Panc1 (cell line): Measurements from ENCODE around the gene MAGI2. TPM values are rescaled to one million over a fixed set of nuclear protein-coding genes. Genes with fewer than 3 reads are reported as not detected.

Experiments used
- ATAC-seq: fragments of 200-7000 bp; cut with Tn5 transposase; 2 replicates; pipeline ENCODE4 v1.9.1; 2020; ENCODE audit warnings: mild to moderate bottlenecking, moderate library complexity
- BruUV-seq: library from RNA; stranded (reverse); fragments of 400-500 nt; replicated peaks from 2 replicates; lab custom pipeline; 2021; lab: Mats Ljungman, UMichigan
- CTCF ChIA-PET: fragments of 300-600 bp; sonication (Branson Sonifier 250); formaldehyde crosslinking; loops from one replicate; lab custom pipeline; 2022; ENCODE audit warnings: antibody characterized with exemption; lab: Charles Lee
- POLR2A ChIA-PET: fragments of 300-600 bp; sonication (Branson Sonifier 250); formaldehyde crosslinking; loops from one replicate; lab custom pipeline; 2022; ENCODE audit warnings: antibody characterized with exemption; lab: Charles Lee
- DNase-seq: peaks from one replicate; pipeline ENCODE4 v3.0.0-alpha.2; 2010; ENCODE audit warnings: low read depth, low spot score
- H3K27ac ChIP-seq: 2 replicates; pipeline ENCODE4 v1.5.1; 2011; ENCODE audit warnings: mild to moderate bottlenecking, low read length, inconsistent platforms
- H3K27me3 ChIP-seq: fragments of 200-500 bp; sonication (Bioruptor generic); 2 replicates; pipeline ENCODE4 v1.6.0; 2014; ENCODE audit warnings: low read length, inconsistent platforms; ENCODE audit not compliant: control insufficient read depth, insufficient read depth
- H3K36me3 ChIP-seq: fragments of 200-500 bp; sonication (Bioruptor generic); 2 replicates; pipeline ENCODE4 v1.5.1; 2014; ENCODE audit warnings: inconsistent platforms, mild to moderate bottlenecking, low read length, moderate library complexity; ENCODE audit not compliant: control insufficient read depth, insufficient read depth
- H3K4me1 ChIP-seq: 2 replicates; pipeline ENCODE4 v1.5.1; 2011; ENCODE audit warnings: inconsistent platforms, mild to moderate bottlenecking, low read length, moderate library complexity; ENCODE audit not compliant: control insufficient read depth, insufficient read depth
- H3K4me3 ChIP-seq, 2 experiments: 2 replicates each; pipeline ENCODE4 v1.5.1; 2011 to 2012; ENCODE audit warnings: low read depth in 2 of 2, low read length in 2 of 2, mild to moderate bottlenecking in 2 of 2, inconsistent platforms in 1 of 2, moderate library complexity in 1 of 2
- H3K9me3 ChIP-seq: fragments of 200-500 bp; sonication (Bioruptor generic); 2 replicates; pipeline ENCODE4 v1.5.1; 2014; ENCODE audit warnings: low read depth, mild to moderate bottlenecking, inconsistent platforms, low read length, moderate library complexity; ENCODE audit not compliant: control insufficient read depth, insufficient read depth
- POLR2AphosphoS5 ChIP-seq: IDR thresholded peaks from 2 replicates; pipeline ENCODE4 v1.6.1; 2012; ENCODE audit warnings: mild to moderate bottlenecking, low read depth, low read length, moderate library complexity
- REST ChIP-seq, 2 experiments: IDR thresholded peaks; 2 replicates each; pipeline ENCODE4 v1.6.1; 2011 to 2012; ENCODE audit warnings: low read depth in 2 of 2, control low read depth in 1 of 2, low read length in 1 of 2, mild to moderate bottlenecking in 1 of 2, moderate library complexity in 1 of 2; ENCODE audit not compliant: insufficient read depth in 1 of 2
- SIN3A ChIP-seq: IDR thresholded peaks from 2 replicates; pipeline ENCODE4 v1.6.1; 2012; ENCODE audit warnings: low read depth, mild to moderate bottlenecking, low read length, moderate library complexity, borderline replicate concordance; ENCODE audit not compliant: insufficient read depth
- TCF7L2 ChIP-seq: IDR thresholded peaks from 2 replicates; pipeline ENCODE4 v1.6.1; 2011; ENCODE audit warnings: mild to moderate bottlenecking, low read depth, low read length, inconsistent platforms
- in situ Hi-C: cut with HindIII; loops from 2 replicates; pipeline ENCODE4 v1.10.0; 2016; ENCODE audit warnings: low sequenced_read_pairs, low pct_unique_long_range_greater_than_20kb
- intact Hi-C: fragments of 100-400 bp; cut with micrococcal nuclease; formaldehyde crosslinking; loops from one replicate; pipeline ENCODE4 v1.10.0; 2022; ENCODE audit not compliant: unreplicated experiment
- total RNA-seq: library from RNA; stranded (reverse); gene quantifications from one replicate; pipeline ENCODE4 v1.2.1, GENCODE V29; 2021; ENCODE audit not compliant: unreplicated experiment
- TF ChIP-seq, protein P1 (sequence below): fragments of 450-650 bp; IDR thresholded peaks from 2 replicates; pipeline ENCODE4 v1.5.1; 2017; ENCODE audit warnings: mild to moderate bottlenecking

Gene MAGI2
- total RNA-seq, 1 experiment from 2014 or later, result 5.4 TPM

GRCh38 chr7:78792006-78792405 lies 661.5 kb downstream of the MAGI2 start:
- no TSS peak for BruUV-seq
- intact Hi-C loops (no loop called here), in situ Hi-C loops (no loop called here)
- Histone ChIP-seq H3K9me3 (no peaks in the 10 kb centered on the region), H3K36me3 (no peaks in the 10 kb centered on the region), H3K27me3 (no peaks in the 10 kb centered on the region), H3K27ac (no peak overlapping the region), H3K4me1 (no peaks in the 10 kb centered on the region), H3K4me3 (no peak overlapping the region)
- no peak for ATAC-seq
- TF ChIP-seq, protein P1, sequence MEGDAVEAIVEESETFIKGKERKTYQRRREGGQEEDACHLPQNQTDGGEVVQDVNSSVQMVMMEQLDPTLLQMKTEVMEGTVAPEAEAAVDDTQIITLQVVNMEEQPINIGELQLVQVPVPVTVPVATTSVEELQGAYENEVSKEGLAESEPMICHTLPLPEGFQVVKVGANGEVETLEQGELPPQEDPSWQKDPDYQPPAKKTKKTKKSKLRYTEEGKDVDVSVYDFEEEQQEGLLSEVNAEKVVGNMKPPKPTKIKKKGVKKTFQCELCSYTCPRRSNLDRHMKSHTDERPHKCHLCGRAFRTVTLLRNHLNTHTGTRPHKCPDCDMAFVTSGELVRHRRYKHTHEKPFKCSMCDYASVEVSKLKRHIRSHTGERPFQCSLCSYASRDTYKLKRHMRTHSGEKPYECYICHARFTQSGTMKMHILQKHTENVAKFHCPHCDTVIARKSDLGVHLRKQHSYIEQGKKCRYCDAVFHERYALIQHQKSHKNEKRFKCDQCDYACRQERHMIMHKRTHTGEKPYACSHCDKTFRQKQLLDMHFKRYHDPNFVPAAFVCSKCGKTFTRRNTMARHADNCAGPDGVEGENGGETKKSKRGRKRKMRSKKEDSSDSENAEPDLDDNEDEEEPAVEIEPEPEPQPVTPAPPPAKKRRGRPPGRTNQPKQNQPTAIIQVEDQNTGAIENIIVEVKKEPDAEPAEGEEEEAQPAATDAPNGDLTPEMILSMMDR, result no peak
- TF ChIP-seq REST (IDR thresholded peaks at IDR 0.05; ENCODE audit: insufficient read depth in 1 of 2, low read depth in 2 of 2, low read length in 1 of 2) (no peak), POLR2AphosphoS5 (no peak)
- DNase-seq, result no peak
- CTCF ChIA-PET, result no interaction called here
- POLR2A ChIA-PET, result no interaction called here

GRCh38 chr7:78788464-78788863 lies 665.0 kb downstream of the MAGI2 start:
- in situ Hi-C loops, result no loop called here
- no TSS peak for BruUV-seq
- Histone ChIP-seq H3K36me3 (no peaks in the 10 kb centered on the region), H3K27ac (no peak overlapping the region), H3K27me3 (no peaks in the 10 kb centered on the region), H3K9me3 (no peaks in the 10 kb centered on the region), H3K4me3 (no peak overlapping the region), H3K4me1 (no peaks in the 10 kb centered on the region)
- no peak for DNase-seq
- TF ChIP-seq REST (IDR thresholded peaks at IDR 0.05; ENCODE audit: insufficient read depth in 1 of 2, low read depth in 2 of 2, low read length in 1 of 2) (no peak), POLR2AphosphoS5 (no peak), SIN3A (no peak), TCF7L2 (no peak)
- TF ChIP-seq, protein P1, result no peak
- ATAC-seq, result no peak
- POLR2A ChIA-PET, result no interaction called here
- CTCF ChIA-PET, result no interaction called here
- intact Hi-C loops, result no loop called here
